SU-DHL-6 (cell line): Measurements from ENCODE around the gene KDM2A.
A peak's percentile ranks its signal among the peaks of the same experiment; 100 is the strongest.

Source experiments
- H2AFZ ChIP-seq: fragments of 200-600 bp; sonication (generic); 2 replicates; pipeline ENCODE4 v1.6.1; 2014; ENCODE audit warnings: low read depth, mild to moderate bottlenecking, moderate library complexity, mixed read lengths, antibody characterized with exemption, low read length; ENCODE audit not compliant: severe bottlenecking
- H3F3A ChIP-seq: fragments of 200-600 bp; shearing (Covaris generic); 2 replicates; pipeline ENCODE4 v1.6.0; 2016; ENCODE audit warnings: antibody characterized with exemption, mild to moderate bottlenecking; ENCODE audit not compliant: insufficient read depth
- H3K27ac ChIP-seq: fragments of 200-600 bp; sonication (generic); 2 replicates; pipeline ENCODE4 v1.5.1; 2016; ENCODE audit warnings: low read depth, mild to moderate bottlenecking, low read length, moderate library complexity, mixed read lengths
- H3K27me3 ChIP-seq: fragments of 200-600 bp; sonication (generic), shearing (Covaris generic); 2 replicates; pipeline ENCODE4 v1.6.0; 2014; ENCODE audit warnings: mild to moderate bottlenecking, low read length
- H3K36me3 ChIP-seq: fragments of 200-600 bp; sonication (generic); 2 replicates; pipeline ENCODE4 v1.6.1; 2014; ENCODE audit warnings: mild to moderate bottlenecking, low read length, mixed read lengths
- H3K4me2 ChIP-seq: fragments of 300-600, 200-600 bp; shearing (Covaris generic), sonication (generic); 2 replicates; pipeline ENCODE4 v1.6.0; 2014; ENCODE audit warnings: low read length, low read depth, mild to moderate bottlenecking; ENCODE audit not compliant: poor library complexity, severe bottlenecking
- H3K4me3 ChIP-seq: fragments of 200-600 bp; sonication (generic); 2 replicates; pipeline ENCODE4 v1.5.1; 2014; ENCODE audit warnings: antibody characterized with exemption, low read length, mild to moderate bottlenecking, mixed read lengths; ENCODE audit not compliant: insufficient read depth, poor library complexity, severe bottlenecking
- H3K79me2 ChIP-seq: fragments of 200-600 bp; sonication (generic); 2 replicates; pipeline ENCODE4 v1.6.1; 2014; ENCODE audit warnings: mild to moderate bottlenecking, low read length, moderate library complexity; ENCODE audit not compliant: insufficient read depth
- H3K9ac ChIP-seq: fragments of 200-600 bp; sonication (generic); 2 replicates; pipeline ENCODE4 v1.7.0; 2014; ENCODE audit warnings: mild to moderate bottlenecking, low read length
- H3K9me2 ChIP-seq: fragments of 200-600 bp; sonication (generic); replicated peaks from 2 replicates; pipeline ENCODE4 v1.6.1; 2014; ENCODE audit warnings: low read length; ENCODE audit not compliant: insufficient read depth
- H3K9me3 ChIP-seq: fragments of 200-600 bp; sonication (generic); 2 replicates; pipeline ENCODE4 v1.6.1; 2014; ENCODE audit warnings: low read length, mixed read lengths; ENCODE audit not compliant: insufficient read depth
- H4K20me1 ChIP-seq: fragments of 200-600 bp; sonication (generic); 2 replicates; pipeline ENCODE4 v1.6.1; 2014; ENCODE audit warnings: low read depth, mild to moderate bottlenecking, antibody characterized with exemption, low read length, moderate library complexity, mixed read lengths
- CTCF ChIP-seq: fragments of 200-600 bp; sonication (generic); IDR thresholded peaks from one replicate; pipeline ENCODE4 v1.5.1; 2017; ENCODE audit warnings: antibody characterized with exemption, mild to moderate bottlenecking, low read length, moderate library complexity; ENCODE audit not compliant: insufficient read depth, poor library complexity, severe bottlenecking
- EZH2phosphoT487 ChIP-seq: fragments of 200-600 bp; sonication (generic), shearing (Covaris generic); conservative IDR thresholded peaks from 2 replicates; pipeline ENCODE4 v1.6.1; 2018; ENCODE audit warnings: mild to moderate bottlenecking, antibody characterized with exemption, low read length, moderate library complexity, mixed read lengths

Gene KDM2A

GRCh38 chr11:67114275-67114896 lies 4.7 kb upstream of the KDM2A start:
- no peak overlapping the region for H3K27ac ChIP-seq
- H3F3A ChIP-seq = peaks cover 11% of the 10 kb centered on the region; the same call in 1 of the 2 replicates
- no peak overlapping the region for H3K4me2 ChIP-seq
- H3K9me2 ChIP-seq = no peaks in the 10 kb centered on the region
- H2AFZ ChIP-seq = no peak overlapping the region
- no peaks in the 10 kb centered on the region for H3K27me3 ChIP-seq
- no peaks in the 10 kb centered on the region for H3K9me3 ChIP-seq
- no peak for TF ChIP-seq CTCF
- no peak for TF ChIP-seq EZH2phosphoT487
- no peak overlapping the region for H3K4me3 ChIP-seq
- no peaks in the 10 kb centered on the region for H3K79me2 ChIP-seq
- no peak overlapping the region for H3K9ac ChIP-seq
- no peaks in the 10 kb centered on the region for H3K36me3 ChIP-seq
- H4K20me1 ChIP-seq = no peaks in the 10 kb centered on the region

GRCh38 chr11:67116758-67117105 lies 2.3 kb upstream of the KDM2A start:
- no peak overlapping the region for H3K4me2 ChIP-seq
- H4K20me1 ChIP-seq = no peaks in the 10 kb centered on the region
- no peak overlapping the region for H3K27ac ChIP-seq
- no peak overlapping the region for H3K9ac ChIP-seq
- H3K36me3 ChIP-seq = no peaks in the 10 kb centered on the region
- TF ChIP-seq EZH2phosphoT487 (no peak), CTCF (no peak)
- no peak overlapping the region for H3K4me3 ChIP-seq
- no peaks in the 10 kb centered on the region for H3K9me3 ChIP-seq
- H3K27me3 ChIP-seq = no peaks in the 10 kb centered on the region
- peaks cover 21% of the 10 kb centered on the region for H3K79me2 ChIP-seq
- peaks cover 11% of the 10 kb centered on the region; the same call in 1 of the 2 replicates for H3F3A ChIP-seq
- no peak overlapping the region for H2AFZ ChIP-seq
- H3K9me2 ChIP-seq = no peaks in the 10 kb centered on the region

GRCh38 chr11:67117176-67117575 lies 1.9 kb upstream of the KDM2A start:
- peaks cover 26% of the 10 kb centered on the region for H3K79me2 ChIP-seq
- H3K4me2 ChIP-seq = no peak overlapping the region
- no peak overlapping the region for H3K4me3 ChIP-seq
- no peaks in the 10 kb centered on the region for H3K27me3 ChIP-seq
- no peaks in the 10 kb centered on the region for H3K9me2 ChIP-seq
- H3K9me3 ChIP-seq = no peaks in the 10 kb centered on the region
- no peak overlapping the region for H2AFZ ChIP-seq
- no peaks in the 10 kb centered on the region for H3K36me3 ChIP-seq
- no peak for TF ChIP-seq EZH2phosphoT487
- H3K27ac ChIP-seq = no peak overlapping the region
- H3F3A ChIP-seq = peaks cover 11% of the 10 kb centered on the region; the same call in 1 of the 2 replicates
- no peak overlapping the region for H3K9ac ChIP-seq
- H4K20me1 ChIP-seq = no peaks in the 10 kb centered on the region

GRCh38 chr11:67117672-67118180 lies 1.3 kb upstream of the KDM2A start:
- Histone ChIP-seq H3K27ac (no peak overlapping the region), H3K4me3 (no peak overlapping the region), H3K36me3 (no peaks in the 10 kb centered on the region), H3K4me2 (no peak overlapping the region), H3K79me2 (peaks cover 30% of the 10 kb centered on the region), H3F3A (peaks cover 11% of the 10 kb centered on the region; the same call in 1 of the 2 replicates), H3K9ac (peak overlapping the region; percentile 58; the same call in 1 of the 2 replicates), H4K20me1 (no peaks in the 10 kb centered on the region), H3K27me3 (no peaks in the 10 kb centered on the region), H2AFZ (no peak overlapping the region), H3K9me3 (no peaks in the 10 kb centered on the region), H3K9me2 (no peaks in the 10 kb centered on the region)
- TF ChIP-seq EZH2phosphoT487 = no peak
- TF ChIP-seq CTCF = no peak
